ENCODE measurements around the gene STAM2.

STAM2 gene

DNA sequence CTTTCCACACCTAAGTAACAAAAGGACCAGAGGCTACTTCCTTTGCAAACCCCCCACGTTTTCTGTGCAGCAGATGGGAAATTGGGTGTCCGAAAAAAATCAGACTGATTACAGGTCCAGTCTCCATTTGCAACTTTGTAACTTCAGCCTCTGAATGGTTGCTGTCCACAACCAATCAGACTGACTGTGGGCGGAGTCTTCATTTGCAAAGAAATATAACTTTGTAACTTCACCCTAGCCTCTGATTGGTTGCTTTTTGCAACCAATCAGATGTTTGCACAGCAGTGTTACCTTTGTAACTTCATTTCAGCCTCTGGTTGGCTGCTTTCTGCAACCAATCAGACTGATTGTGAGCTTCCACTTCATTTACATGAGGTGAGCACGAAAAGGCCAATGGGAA, 48.9 kb downstream of the STAM2 start:
- DNase-seq (ENCODE audit: low read depth in 1 of 2, low spot score in 1 of 2), result no peak
- Histone ChIP-seq H3K27ac (replicated peaks) (no peak overlapping the region), H3K4me3 (replicated peaks; ENCODE audit: insufficient read depth, low read length) (no peak overlapping the region), H3K27me3 (ENCODE audit: insufficient read depth, poor library complexity, severe bottlenecking) (no peaks in the 10 kb centered on the region)
- TF ChIP-seq POLR2AphosphoS5 (IDR thresholded peaks at IDR 0.05; ENCODE audit: low read depth), result no peak

DNA sequence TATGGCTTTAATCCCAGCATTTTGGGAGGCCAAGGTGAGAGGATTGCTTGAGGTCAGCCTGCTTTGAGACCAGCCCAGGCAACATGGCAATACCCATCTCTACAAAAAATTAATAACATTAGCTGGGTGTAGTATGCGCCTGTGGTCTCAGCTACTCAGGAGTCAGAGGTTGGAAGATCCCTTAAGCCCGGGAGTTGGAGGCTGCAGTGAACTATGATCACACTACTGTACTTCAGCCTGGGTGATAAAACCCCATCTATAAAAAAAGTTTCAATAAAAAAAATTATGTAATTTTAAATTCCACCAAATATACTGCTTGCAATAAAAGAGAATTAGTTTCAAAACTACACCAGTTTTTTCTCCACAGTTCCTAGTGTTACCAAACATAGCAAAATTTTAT, 53.4 kb downstream of the STAM2 start:
- no peaks in the 10 kb centered on the region for H3K27me3 ChIP-seq (ENCODE audit: insufficient read depth, poor library complexity, severe bottlenecking)
- H3K4me3 ChIP-seq (replicated peaks; ENCODE audit: insufficient read depth, low read length), result no peak overlapping the region
- no peak overlapping the region for H3K27ac ChIP-seq (replicated peaks)
- no peak for DNase-seq (ENCODE audit: low read depth in 1 of 2, low spot score in 1 of 2)
- TF ChIP-seq SPI1 (IDR thresholded peaks at IDR 0.05; ENCODE audit: borderline replicate concordance, low read depth) (no peak), CTCF (IDR thresholded peaks at IDR 0.05; ENCODE audit: insufficient read depth, low read length) (no peak), POLR2AphosphoS5 (IDR thresholded peaks at IDR 0.05; ENCODE audit: low read depth) (no peak), GABPA (IDR thresholded peaks at IDR 0.05; ENCODE audit: low read depth) (no peak)
- TF ChIP-seq, protein P1, sequence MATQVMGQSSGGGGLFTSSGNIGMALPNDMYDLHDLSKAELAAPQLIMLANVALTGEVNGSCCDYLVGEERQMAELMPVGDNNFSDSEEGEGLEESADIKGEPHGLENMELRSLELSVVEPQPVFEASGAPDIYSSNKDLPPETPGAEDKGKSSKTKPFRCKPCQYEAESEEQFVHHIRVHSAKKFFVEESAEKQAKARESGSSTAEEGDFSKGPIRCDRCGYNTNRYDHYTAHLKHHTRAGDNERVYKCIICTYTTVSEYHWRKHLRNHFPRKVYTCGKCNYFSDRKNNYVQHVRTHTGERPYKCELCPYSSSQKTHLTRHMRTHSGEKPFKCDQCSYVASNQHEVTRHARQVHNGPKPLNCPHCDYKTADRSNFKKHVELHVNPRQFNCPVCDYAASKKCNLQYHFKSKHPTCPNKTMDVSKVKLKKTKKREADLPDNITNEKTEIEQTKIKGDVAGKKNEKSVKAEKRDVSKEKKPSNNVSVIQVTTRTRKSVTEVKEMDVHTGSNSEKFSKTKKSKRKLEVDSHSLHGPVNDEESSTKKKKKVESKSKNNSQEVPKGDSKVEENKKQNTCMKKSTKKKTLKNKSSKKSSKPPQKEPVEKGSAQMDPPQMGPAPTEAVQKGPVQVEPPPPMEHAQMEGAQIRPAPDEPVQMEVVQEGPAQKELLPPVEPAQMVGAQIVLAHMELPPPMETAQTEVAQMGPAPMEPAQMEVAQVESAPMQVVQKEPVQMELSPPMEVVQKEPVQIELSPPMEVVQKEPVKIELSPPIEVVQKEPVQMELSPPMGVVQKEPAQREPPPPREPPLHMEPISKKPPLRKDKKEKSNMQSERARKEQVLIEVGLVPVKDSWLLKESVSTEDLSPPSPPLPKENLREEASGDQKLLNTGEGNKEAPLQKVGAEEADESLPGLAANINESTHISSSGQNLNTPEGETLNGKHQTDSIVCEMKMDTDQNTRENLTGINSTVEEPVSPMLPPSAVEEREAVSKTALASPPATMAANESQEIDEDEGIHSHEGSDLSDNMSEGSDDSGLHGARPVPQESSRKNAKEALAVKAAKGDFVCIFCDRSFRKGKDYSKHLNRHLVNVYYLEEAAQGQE (IDR thresholded peaks at IDR 0.05; ENCODE audit: insufficient replicate concordance, low read depth), result no peak

DNA sequence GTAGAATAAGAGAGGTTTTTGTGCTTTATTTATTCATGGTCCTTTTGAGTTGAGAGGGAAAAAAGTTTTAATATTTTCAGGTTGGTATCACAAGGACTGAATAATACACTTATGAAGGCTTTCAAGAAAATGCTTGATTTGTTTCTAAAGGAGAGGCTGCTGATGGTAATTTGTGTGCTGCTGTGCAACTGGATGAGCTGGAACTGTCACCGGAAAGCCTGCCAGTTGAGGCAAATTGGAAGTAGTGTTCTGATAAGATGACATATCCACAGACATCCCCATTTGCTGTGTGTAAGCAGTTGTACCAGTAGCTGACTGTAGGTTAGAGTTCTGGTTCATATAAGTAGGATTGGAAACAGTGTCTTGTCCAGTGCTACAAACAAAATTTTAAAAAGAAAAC, 55.1 kb downstream of the STAM2 start:
- TF ChIP-seq GABPA (IDR thresholded peaks at IDR 0.05; ENCODE audit: low read depth) (no peak), CTCF (IDR thresholded peaks at IDR 0.05; ENCODE audit: insufficient read depth, low read length) (no peak), SPI1 (IDR thresholded peaks at IDR 0.05; ENCODE audit: borderline replicate concordance, low read depth) (no peak), POLR2AphosphoS5 (IDR thresholded peaks at IDR 0.05; ENCODE audit: low read depth) (no peak)
- TF ChIP-seq, protein P1 (IDR thresholded peaks at IDR 0.05; ENCODE audit: insufficient replicate concordance, low read depth), result no peak
- DNase-seq (ENCODE audit: low read depth in 1 of 2, low spot score in 1 of 2), result no peak
- Histone ChIP-seq H3K4me3 (replicated peaks; ENCODE audit: insufficient read depth, low read length) (no peak overlapping the region), H3K27me3 (ENCODE audit: insufficient read depth, poor library complexity, severe bottlenecking) (no peaks in the 10 kb centered on the region), H3K27ac (replicated peaks) (no peak overlapping the region)

DNA sequence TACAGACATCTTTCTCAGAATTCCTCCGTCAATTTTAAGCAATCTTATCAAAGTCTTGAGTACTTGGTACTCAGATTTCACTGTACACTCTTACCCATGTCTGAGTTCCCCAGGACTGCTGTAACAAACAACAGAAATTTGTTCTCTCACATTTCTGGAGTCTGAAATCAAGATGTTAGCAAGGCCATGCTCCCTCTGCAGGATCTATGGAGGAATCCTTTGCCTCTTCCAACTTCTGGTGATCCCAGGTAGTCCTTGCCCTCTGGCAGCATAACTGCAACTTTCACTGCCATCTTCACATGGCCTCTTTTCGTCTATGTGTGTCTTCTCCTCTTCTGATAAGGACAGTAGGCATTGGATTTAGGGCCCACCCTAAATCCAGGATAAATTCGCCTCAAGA, 59.6 kb downstream of the STAM2 start:
- Histone ChIP-seq H3K4me3 (replicated peaks; ENCODE audit: insufficient read depth, low read length) (no peak overlapping the region), H3K27ac (replicated peaks) (no peak overlapping the region), H3K27me3 (ENCODE audit: insufficient read depth, poor library complexity, severe bottlenecking) (no peaks in the 10 kb centered on the region)
- DNase-seq (ENCODE audit: low read depth in 1 of 2, low spot score in 1 of 2), result no peak
- no peak for TF ChIP-seq SPI1 (IDR thresholded peaks at IDR 0.05; ENCODE audit: borderline replicate concordance, low read depth)
- TF ChIP-seq, protein P1 (IDR thresholded peaks at IDR 0.05; ENCODE audit: insufficient replicate concordance, low read depth), result no peak
- no peak for TF ChIP-seq POLR2AphosphoS5 (IDR thresholded peaks at IDR 0.05; ENCODE audit: low read depth)
- TF ChIP-seq CTCF (IDR thresholded peaks at IDR 0.05; ENCODE audit: insufficient read depth, low read length), result no peak
- TF ChIP-seq GABPA (IDR thresholded peaks at IDR 0.05; ENCODE audit: low read depth), result no peak

Data from HL-60 (cell line).